Liver (tissue), 3 donors: ENCODE data around the gene LRATD1.

Experiments used
- NR2F2 ChIP-seq: IDR thresholded peaks from 2 replicates; pipeline ENCODE4 v1.6.1; 2016; ENCODE audit warnings: antibody characterized with exemption
- RAD21 ChIP-seq, 2 donors: IDR thresholded peaks; 2 replicates each; pipeline ENCODE4 v1.6.1; 2016; ENCODE audit warnings: antibody characterized with exemption in 2 of 2, mild to moderate bottlenecking in 2 of 2
- RXRA ChIP-seq, 2 donors: IDR thresholded peaks; 2 replicates each; pipeline ENCODE4 v1.6.1; 2017 to 2018; ENCODE audit warnings: antibody characterized with exemption in 2 of 2, mild to moderate bottlenecking in 1 of 2
- SP1 ChIP-seq: IDR thresholded peaks from 2 replicates; pipeline ENCODE4 v1.6.1; 2018; ENCODE audit warnings: antibody characterized with exemption, mild to moderate bottlenecking
- YY1 ChIP-seq: IDR thresholded peaks from 2 replicates; pipeline ENCODE4 v1.6.1; 2016; ENCODE audit warnings: antibody characterized with exemption, mild to moderate bottlenecking
- TF ChIP-seq, protein P1 (sequence below): fragments of 150-350 bp; IDR thresholded peaks from 2 replicates; pipeline ENCODE4 v1.5.1; 2017; ENCODE audit warnings: improper control_type of control experiment, low read depth, low read length; ENCODE audit not compliant: missing input control
- TF ChIP-seq, protein P2 (sequence below): IDR thresholded peaks from 2 replicates; pipeline ENCODE4 v1.6.1; 2016; ENCODE audit warnings: antibody characterized with exemption, mild to moderate bottlenecking
- donor health status: healthy.
- donor health status: healthy.

- TF ChIP-seq RXRA (IDR thresholded peaks at IDR 0.05) (no peak), RAD21 (IDR thresholded peaks at IDR 0.05) (no peak), YY1 (no peak), NR2F2 (no peak), SP1 (no peak)
- TF ChIP-seq, protein P1, sequence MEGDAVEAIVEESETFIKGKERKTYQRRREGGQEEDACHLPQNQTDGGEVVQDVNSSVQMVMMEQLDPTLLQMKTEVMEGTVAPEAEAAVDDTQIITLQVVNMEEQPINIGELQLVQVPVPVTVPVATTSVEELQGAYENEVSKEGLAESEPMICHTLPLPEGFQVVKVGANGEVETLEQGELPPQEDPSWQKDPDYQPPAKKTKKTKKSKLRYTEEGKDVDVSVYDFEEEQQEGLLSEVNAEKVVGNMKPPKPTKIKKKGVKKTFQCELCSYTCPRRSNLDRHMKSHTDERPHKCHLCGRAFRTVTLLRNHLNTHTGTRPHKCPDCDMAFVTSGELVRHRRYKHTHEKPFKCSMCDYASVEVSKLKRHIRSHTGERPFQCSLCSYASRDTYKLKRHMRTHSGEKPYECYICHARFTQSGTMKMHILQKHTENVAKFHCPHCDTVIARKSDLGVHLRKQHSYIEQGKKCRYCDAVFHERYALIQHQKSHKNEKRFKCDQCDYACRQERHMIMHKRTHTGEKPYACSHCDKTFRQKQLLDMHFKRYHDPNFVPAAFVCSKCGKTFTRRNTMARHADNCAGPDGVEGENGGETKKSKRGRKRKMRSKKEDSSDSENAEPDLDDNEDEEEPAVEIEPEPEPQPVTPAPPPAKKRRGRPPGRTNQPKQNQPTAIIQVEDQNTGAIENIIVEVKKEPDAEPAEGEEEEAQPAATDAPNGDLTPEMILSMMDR, result no peak
- TF ChIP-seq, protein P2, sequence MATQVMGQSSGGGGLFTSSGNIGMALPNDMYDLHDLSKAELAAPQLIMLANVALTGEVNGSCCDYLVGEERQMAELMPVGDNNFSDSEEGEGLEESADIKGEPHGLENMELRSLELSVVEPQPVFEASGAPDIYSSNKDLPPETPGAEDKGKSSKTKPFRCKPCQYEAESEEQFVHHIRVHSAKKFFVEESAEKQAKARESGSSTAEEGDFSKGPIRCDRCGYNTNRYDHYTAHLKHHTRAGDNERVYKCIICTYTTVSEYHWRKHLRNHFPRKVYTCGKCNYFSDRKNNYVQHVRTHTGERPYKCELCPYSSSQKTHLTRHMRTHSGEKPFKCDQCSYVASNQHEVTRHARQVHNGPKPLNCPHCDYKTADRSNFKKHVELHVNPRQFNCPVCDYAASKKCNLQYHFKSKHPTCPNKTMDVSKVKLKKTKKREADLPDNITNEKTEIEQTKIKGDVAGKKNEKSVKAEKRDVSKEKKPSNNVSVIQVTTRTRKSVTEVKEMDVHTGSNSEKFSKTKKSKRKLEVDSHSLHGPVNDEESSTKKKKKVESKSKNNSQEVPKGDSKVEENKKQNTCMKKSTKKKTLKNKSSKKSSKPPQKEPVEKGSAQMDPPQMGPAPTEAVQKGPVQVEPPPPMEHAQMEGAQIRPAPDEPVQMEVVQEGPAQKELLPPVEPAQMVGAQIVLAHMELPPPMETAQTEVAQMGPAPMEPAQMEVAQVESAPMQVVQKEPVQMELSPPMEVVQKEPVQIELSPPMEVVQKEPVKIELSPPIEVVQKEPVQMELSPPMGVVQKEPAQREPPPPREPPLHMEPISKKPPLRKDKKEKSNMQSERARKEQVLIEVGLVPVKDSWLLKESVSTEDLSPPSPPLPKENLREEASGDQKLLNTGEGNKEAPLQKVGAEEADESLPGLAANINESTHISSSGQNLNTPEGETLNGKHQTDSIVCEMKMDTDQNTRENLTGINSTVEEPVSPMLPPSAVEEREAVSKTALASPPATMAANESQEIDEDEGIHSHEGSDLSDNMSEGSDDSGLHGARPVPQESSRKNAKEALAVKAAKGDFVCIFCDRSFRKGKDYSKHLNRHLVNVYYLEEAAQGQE, result no peak
Measured at GRCh38 chr2:14675489-14675888, 43.0 kb downstream of the LRATD1 start.
